Measurements from ENCODE around the gene ZNF516. TPM values are rescaled to one million over a fixed set of nuclear protein-coding genes. Genes with fewer than 3 reads are reported as not detected.

The ZNF516 gene
- total and polyA plus RNA-seq, 2 of the 13 experiments (the other 11 are each of a cell fraction or from before 2014, with no cell fraction given), result 16.6 to 18.7 TPM

DNA sequence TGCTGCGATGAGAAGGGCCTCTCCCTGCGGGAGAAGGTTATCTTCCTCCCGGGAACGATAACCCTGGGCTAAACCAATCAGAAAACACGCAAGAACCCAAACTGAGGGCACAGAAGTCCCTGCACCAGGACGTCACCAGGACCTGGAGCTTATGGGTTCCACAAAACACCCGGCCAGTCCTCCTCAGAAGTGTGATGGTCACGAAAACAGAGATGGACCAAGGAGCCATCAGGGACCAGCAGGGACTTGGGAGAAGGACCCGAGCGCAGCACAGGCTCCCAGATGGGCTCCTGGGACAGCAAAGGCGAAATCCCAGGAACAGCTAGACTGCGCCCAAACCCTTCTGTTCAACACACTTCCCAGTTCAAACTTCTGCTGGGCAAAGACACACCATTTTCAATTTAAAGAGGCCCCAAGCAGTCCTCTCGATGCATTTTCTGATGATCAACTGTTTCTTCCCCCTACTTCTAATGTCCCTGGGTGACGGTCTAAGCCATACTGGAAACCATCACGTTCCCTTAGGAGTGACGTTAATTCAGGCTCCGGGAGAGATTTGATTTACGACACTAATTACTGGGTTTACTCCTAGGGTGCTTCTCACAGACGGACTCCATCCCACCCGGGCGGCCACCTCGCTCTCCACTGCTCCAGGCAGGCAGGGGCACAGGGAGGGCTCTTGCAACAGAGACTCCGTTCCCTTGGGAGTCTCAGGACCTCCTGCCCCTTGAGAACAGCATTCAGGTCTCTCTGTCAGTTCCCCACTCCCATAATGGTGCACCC lies 29.2 kb downstream of the ZNF516 start:
- ATAC-seq (no peak; the same call in 2 of the 3 replicates), FAIRE-seq (no peak), DNase-seq (ENCODE audit: low spot score) (no peak)
- H3K4me2 ChIP-seq (ENCODE audit: low read depth, low read length), result no peak overlapping the region
- BruUV-seq (replicated peaks), result no TSS peak
- no peaks in the 10 kb centered on the region for H3K27me3 ChIP-seq (ENCODE audit: control insufficient read depth in 1 of 2, insufficient read depth in 2 of 2, low read length in 2 of 2)
- no peaks in the 10 kb centered on the region for H3K4me1 ChIP-seq (ENCODE audit: insufficient read depth, low read length)
- H3K79me2 ChIP-seq (ENCODE audit: insufficient read depth, low read length), result peaks cover 91% of the 10 kb centered on the region
- H3K36me3 ChIP-seq (replicated peaks in 1 of 2; ENCODE audit: control insufficient read depth in 1 of 2, insufficient read depth in 2 of 2, low read length in 2 of 2), result peaks cover 4 to 33% of the 10 kb centered on the region in 2 experiments; a peak in 4 of 5 replicates
- 96% methylated on average over 22 of the region's 23 CpGs for whole genome bisulfite sequencing (ENCODE audit: low lambda C conversion rate)
- peaks cover 84% of the 10 kb centered on the region for H4K20me1 ChIP-seq (ENCODE audit: insufficient read depth, low read length)
- no peak overlapping the region for H3K27ac ChIP-seq (ENCODE audit: extremely low read length, insufficient read depth, low read length)
- no peak overlapping the region for H2AFZ ChIP-seq (ENCODE audit: low read length)
- ChIA-PET POLR2A (no interaction called here), CTCF (ENCODE audit: low intra/inter-chr PET ratio, low total read pairs) (no interaction called here)
- in situ Hi-C loops (cut with HindIII; ENCODE audit: extremely low pct_ligation_motif_present, low pct_unique_long_range_greater_than_20kb), result no loop called here
- no peak overlapping the region for H3K9ac ChIP-seq (ENCODE audit: insufficient read depth, low read depth, low read length)
- no peak overlapping the region for H3K4me3 ChIP-seq (replicated peaks in 1 of 3; ENCODE audit: insufficient read depth in 1 of 3, low read depth in 2 of 3, low read length in 3 of 3)
- intact Hi-C loops (cut with micrococcal nuclease; ENCODE audit: unreplicated experiment), result no loop called here
- no peaks in the 10 kb centered on the region for H3K9me3 ChIP-seq (ENCODE audit: low read length)
- no peak for TF ChIP-seq ZFY (CRISPR knock-in tag; IDR thresholded peaks at IDR 0.05)
- TF ChIP-seq, protein P1, sequence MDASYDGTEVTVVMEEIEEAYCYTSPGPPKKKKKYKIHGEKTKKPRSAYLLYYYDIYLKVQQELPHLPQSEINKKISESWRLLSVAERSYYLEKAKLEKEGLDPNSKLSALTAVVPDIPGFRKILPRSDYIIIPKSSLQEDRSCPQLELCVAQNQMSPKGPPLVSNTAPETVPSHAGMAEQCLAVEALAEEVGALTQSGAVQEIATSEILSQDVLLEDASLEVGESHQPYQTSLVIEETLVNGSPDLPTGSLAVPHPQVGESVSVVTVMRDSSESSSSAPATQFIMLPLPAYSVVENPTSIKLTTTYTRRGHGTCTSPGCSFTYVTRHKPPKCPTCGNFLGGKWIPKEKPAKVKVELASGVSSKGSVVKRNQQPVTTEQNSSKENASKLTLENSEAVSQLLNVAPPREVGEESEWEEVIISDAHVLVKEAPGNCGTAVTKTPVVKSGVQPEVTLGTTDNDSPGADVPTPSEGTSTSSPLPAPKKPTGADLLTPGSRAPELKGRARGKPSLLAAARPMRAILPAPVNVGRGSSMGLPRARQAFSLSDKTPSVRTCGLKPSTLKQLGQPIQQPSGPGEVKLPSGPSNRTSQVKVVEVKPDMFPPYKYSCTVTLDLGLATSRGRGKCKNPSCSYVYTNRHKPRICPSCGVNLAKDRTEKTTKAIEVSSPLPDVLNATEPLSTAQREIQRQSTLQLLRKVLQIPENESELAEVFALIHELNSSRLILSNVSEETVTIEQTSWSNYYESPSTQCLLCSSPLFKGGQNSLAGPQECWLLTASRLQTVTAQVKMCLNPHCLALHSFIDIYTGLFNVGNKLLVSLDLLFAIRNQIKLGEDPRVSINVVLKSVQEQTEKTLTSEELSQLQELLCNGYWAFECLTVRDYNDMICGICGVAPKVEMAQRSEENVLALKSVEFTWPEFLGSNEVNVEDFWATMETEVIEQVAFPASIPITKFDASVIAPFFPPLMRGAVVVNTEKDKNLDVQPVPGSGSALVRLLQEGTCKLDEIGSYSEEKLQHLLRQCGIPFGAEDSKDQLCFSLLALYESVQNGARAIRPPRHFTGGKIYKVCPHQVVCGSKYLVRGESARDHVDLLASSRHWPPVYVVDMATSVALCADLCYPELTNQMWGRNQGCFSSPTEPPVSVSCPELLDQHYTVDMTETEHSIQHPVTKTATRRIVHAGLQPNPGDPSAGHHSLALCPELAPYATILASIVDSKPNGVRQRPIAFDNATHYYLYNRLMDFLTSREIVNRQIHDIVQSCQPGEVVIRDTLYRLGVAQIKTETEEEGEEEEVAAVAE (CRISPR knock-in tag; IDR thresholded peaks at IDR 0.05; ENCODE audit: borderline replicate concordance), result no peak
- TF ChIP-seq ZNF737 (CRISPR knock-in tag; IDR thresholded peaks at IDR 0.05; ENCODE audit: borderline replicate concordance), result no peak
- TF ChIP-seq JUNB (CRISPR knock-in tag; IDR thresholded peaks at IDR 0.05; ENCODE audit: borderline replicate concordance), result no peak
- no peak for TF ChIP-seq ZNF17 (CRISPR knock-in tag; IDR thresholded peaks at IDR 0.05)
- TF ChIP-seq ZNF598 (CRISPR knock-in tag; IDR thresholded peaks at IDR 0.05; ENCODE audit: borderline replicate concordance), result no peak
- no peak for TF ChIP-seq SALL2 (CRISPR knock-in tag; IDR thresholded peaks at IDR 0.05)
- TF ChIP-seq, protein P2, sequence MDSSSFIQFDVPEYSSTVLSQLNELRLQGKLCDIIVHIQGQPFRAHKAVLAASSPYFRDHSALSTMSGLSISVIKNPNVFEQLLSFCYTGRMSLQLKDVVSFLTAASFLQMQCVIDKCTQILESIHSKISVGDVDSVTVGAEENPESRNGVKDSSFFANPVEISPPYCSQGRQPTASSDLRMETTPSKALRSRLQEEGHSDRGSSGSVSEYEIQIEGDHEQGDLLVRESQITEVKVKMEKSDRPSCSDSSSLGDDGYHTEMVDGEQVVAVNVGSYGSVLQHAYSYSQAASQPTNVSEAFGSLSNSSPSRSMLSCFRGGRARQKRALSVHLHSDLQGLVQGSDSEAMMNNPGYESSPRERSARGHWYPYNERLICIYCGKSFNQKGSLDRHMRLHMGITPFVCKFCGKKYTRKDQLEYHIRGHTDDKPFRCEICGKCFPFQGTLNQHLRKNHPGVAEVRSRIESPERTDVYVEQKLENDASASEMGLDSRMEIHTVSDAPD (CRISPR knock-in tag; IDR thresholded peaks at IDR 0.05), result no peak
- TF ChIP-seq, protein P3, sequence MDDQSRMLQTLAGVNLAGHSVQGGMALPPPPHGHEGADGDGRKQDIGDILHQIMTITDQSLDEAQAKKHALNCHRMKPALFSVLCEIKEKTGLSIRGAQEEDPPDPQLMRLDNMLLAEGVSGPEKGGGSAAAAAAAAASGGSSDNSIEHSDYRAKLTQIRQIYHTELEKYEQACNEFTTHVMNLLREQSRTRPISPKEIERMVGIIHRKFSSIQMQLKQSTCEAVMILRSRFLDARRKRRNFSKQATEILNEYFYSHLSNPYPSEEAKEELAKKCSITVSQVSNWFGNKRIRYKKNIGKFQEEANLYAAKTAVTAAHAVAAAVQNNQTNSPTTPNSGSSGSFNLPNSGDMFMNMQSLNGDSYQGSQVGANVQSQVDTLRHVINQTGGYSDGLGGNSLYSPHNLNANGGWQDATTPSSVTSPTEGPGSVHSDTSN (CRISPR knock-in tag; IDR thresholded peaks at IDR 0.05; ENCODE audit: borderline replicate concordance), result no peak
- TF ChIP-seq, protein P4, sequence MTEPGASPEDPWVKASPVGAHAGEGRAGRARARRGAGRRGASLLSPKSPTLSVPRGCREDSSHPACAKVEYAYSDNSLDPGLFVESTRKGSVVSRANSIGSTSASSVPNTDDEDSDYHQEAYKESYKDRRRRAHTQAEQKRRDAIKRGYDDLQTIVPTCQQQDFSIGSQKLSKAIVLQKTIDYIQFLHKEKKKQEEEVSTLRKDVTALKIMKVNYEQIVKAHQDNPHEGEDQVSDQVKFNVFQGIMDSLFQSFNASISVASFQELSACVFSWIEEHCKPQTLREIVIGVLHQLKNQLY (CRISPR knock-in tag; IDR thresholded peaks at IDR 0.05), result no peak
- no peak for TF ChIP-seq ZSCAN20 (CRISPR knock-in tag; IDR thresholded peaks at IDR 0.05; ENCODE audit: borderline replicate concordance)
- TF ChIP-seq, protein P5, sequence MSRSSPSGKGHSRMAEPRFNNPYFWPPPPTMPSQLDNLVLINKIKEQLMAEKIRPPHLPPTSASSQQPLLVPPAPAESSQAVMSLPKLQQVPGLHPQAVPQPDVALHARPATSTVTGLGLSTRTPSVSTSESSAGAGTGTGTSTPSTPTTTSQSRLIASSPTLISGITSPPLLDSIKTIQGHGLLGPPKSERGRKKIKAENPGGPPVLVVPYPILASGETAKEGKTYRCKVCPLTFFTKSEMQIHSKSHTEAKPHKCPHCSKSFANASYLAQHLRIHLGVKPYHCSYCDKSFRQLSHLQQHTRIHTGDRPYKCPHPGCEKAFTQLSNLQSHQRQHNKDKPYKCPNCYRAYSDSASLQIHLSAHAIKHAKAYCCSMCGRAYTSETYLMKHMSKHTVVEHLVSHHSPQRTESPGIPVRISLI (CRISPR knock-in tag; IDR thresholded peaks at IDR 0.05; ENCODE audit: borderline replicate concordance), result no peak
